GM18868 (cell line): ENCODE results near the gene CARD10.

Source experiments
- ATAC-seq: cut with Tn5 transposase; IDR thresholded peaks from one replicate; pipeline ENCODE4 v1.9.1; 2021; ENCODE audit warnings: mild to moderate bottlenecking, moderate library complexity; ENCODE audit not compliant: unreplicated experiment

Gene CARD10

GRCh38 chr22:37443086-37443485, 76.1 kb downstream of the CARD10 start:
- no peak for ATAC-seq

- no peak for ATAC-seq
Observed at GRCh38 chr22:37442537-37442936, 76.7 kb downstream of the CARD10 start.

GRCh38 chr22:37442135-37442534, 77.1 kb downstream of the CARD10 start:
- ATAC-seq, result no peak

GRCh38 chr22:37440875-37441274, 78.3 kb downstream of the CARD10 start:
- ATAC-seq, result no peak
